ENCODE measurements around the gene ZC3HAV1.
"Not testable (repeated sequence)": the region's sequence is repeated elsewhere in the genome, so short reads cannot be mapped to it uniquely, and the experiment has no call there.

The ZC3HAV1 gene

GRCh38 chr7:139084709-139085108, 24.8 kb downstream of the ZC3HAV1 start:
- TF ChIP-seq CTCF (IDR thresholded peaks at IDR 0.05; ENCODE audit: insufficient read depth, missing control alignments): no peak
- no peak for DNase-seq (ENCODE audit: insufficient read length, low spot score)
- FAIRE-seq: no peak

GRCh38 chr7:139081584-139081983, 27.9 kb downstream of the ZC3HAV1 start:
- DNase-seq (ENCODE audit: insufficient read length, low spot score) (no peak), FAIRE-seq (no peak)
- no peak for TF ChIP-seq CTCF (IDR thresholded peaks at IDR 0.05; ENCODE audit: insufficient read depth, missing control alignments)

- no peak for DNase-seq (ENCODE audit: insufficient read length, low spot score)
- no peak for TF ChIP-seq CTCF (IDR thresholded peaks at IDR 0.05; ENCODE audit: insufficient read depth, missing control alignments)
- FAIRE-seq: no peak
These were observed 28.6 kb downstream of the ZC3HAV1 start for GRCh38 chr7:139080905-139081304.

DNA sequence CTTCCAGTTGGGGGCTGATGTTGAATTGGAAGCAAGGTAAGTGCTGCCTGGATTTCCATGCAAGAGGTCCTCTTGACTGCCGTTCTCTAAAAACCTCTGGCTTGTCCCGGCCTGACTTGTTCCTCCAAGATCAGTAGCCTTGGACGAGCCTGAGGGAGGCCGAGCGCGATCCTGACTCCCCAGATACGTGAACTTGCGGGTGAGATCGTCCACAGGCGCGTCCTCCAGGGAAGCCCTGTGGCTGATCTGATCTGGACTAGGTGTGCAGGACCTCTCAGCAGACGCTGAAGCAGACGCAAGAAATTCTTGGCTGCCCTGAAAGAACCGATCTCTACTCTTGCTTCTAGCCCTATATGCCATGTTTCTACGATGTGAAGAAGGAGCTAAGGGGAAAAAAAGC, 29.7 kb downstream of the ZC3HAV1 start:
- TF ChIP-seq CTCF (IDR thresholded peaks at IDR 0.05; ENCODE audit: insufficient read depth, missing control alignments): no peak
- no peak for DNase-seq (ENCODE audit: insufficient read length, low spot score)
- FAIRE-seq: no peak

GRCh38 chr7:139078911-139079310, 30.6 kb downstream of the ZC3HAV1 start:
- DNase-seq (ENCODE audit: insufficient read length, low spot score): no peak
- no peak for FAIRE-seq
- no peak for TF ChIP-seq CTCF (IDR thresholded peaks at IDR 0.05; ENCODE audit: insufficient read depth, missing control alignments)

GRCh38 chr7:139078399-139078798, 31.1 kb downstream of the ZC3HAV1 start:
- no peak for FAIRE-seq
- TF ChIP-seq CTCF (IDR thresholded peaks at IDR 0.05; ENCODE audit: insufficient read depth, missing control alignments): no peak
- DNase-seq (ENCODE audit: insufficient read length, low spot score): no peak

DNA sequence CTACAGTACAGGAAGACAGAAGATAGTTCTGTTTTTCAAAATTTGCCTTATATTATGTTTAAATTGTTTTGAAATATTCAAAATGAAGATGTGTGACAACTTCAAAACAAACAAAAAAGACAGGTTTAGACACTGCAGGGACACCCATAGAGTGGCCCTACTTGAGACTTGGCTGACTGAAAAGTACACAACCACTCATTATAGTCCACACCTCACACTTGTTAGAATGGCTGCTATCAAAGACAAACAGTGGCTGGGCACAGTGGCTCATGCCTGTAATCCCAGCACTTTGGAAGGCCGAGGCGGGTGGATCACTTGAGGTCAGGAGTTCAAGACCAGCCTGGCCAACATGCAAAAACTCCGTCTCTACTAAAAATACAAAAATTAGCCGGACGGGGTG, 31.8 kb downstream of the ZC3HAV1 start:
- DNase-seq (ENCODE audit: insufficient read length, low spot score); FAIRE-seq: not testable (repeated sequence)

Data from D721Med (cell line).